GM21360 (cell line): ENCODE results near the gene HSF2.

ENCODE experiments used
- ATAC-seq: cut with Tn5 transposase; IDR thresholded peaks from one replicate; pipeline ENCODE4 v1.9.1; 2021; ENCODE audit warnings: mild to moderate bottlenecking, moderate library complexity; ENCODE audit not compliant: unreplicated experiment

Gene HSF2, protein sequence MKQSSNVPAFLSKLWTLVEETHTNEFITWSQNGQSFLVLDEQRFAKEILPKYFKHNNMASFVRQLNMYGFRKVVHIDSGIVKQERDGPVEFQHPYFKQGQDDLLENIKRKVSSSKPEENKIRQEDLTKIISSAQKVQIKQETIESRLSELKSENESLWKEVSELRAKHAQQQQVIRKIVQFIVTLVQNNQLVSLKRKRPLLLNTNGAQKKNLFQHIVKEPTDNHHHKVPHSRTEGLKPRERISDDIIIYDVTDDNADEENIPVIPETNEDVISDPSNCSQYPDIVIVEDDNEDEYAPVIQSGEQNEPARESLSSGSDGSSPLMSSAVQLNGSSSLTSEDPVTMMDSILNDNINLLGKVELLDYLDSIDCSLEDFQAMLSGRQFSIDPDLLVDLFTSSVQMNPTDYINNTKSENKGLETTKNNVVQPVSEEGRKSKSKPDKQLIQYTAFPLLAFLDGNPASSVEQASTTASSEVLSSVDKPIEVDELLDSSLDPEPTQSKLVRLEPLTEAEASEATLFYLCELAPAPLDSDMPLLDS

DNA sequence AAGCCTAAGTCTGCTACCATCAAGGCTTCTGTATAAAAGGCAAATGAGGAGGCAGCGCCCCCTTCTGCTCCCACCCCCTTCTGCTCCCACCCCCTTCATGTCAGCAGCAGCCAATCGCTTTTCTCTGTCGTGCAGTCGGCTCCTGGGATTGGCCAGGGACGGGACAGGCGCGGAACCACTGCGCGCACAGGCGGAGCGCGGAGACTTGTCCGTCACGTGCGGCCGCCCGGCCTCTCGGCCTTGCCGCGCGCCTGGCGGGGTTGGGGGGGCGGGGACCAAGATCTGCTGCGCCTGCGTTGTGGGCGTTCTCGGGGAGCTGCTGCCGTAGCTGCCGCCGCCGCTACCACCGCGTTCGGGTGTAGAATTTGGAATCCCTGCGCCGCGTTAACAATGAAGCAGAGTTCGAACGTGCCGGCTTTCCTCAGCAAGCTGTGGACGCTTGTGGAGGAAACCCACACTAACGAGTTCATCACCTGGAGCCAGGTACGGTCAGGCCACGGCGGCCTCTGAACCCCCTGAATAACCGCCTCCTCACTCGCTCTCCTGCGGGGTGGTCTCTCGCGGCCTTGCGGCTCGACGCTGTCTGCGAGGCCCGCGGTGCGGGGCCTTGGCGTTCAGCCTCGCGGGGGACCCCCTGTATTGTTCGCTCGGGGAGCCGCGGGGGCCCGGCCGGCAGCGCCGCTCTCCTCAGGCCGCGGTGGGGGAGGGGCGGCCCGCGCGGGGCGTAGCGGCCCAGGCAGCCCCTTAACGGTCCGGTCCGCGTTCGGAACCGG is at the start of gene HSF2:
Gene HSF2, plus strand, starts transcription at position 305 of the 773 bp plus-strand sequence. Its CDS starts 86 bp downstream, at position 391.
- peak; percentile 99 for ATAC-seq

DNA sequence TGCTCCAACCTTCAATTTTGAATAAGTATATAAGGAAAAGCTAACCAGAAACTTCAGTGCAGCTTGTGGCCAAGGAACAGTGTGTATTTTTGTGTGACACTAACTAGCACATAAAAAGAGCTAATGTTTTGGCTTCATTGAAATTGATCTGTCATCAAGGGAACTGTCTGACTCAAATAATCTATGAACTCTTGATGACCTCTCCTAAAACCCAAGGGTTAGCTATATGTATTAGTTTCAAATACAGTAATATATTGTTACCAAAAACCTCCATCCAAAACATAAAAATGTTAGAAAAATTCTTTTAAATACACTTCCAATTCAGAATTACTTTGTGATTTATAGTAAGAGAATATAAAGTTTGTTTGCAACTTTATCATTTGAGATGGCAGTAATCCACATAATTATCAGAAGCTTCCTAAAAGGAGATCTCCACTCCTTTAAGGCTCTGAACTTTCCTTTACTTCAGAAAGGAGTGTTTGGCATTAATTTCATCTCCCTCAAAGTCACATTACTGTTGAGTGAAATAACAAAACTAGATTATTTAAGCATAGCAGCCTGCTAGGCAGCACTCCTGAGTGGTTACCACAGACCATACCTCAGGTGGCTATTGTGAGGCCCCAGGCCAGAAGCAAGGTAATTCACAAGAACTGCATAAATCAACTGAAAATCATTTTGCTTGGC is 46.3 kb upstream of the HSF2 start:
- no peak for ATAC-seq

DNA sequence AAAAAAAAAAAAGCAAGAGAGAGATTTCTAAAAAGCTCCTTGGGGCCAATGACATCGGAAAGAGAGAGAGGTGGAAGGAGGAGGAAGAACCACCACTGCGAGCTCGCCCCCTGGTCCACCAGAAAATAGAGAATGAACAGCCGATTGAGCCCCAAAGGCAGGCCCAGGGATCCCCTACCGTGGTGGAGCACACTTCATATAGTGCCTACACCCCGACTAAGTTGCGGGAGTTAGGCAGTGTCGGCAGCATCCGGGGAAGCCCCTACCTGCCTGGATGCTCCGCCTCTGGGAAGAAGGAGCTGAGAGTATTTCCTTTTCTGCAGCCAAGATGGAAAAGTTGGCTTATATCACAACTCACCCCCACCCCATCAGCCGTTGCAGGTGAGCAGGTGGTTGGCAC is 38.6 kb upstream of the HSF2 start:
- ATAC-seq: no peak

DNA sequence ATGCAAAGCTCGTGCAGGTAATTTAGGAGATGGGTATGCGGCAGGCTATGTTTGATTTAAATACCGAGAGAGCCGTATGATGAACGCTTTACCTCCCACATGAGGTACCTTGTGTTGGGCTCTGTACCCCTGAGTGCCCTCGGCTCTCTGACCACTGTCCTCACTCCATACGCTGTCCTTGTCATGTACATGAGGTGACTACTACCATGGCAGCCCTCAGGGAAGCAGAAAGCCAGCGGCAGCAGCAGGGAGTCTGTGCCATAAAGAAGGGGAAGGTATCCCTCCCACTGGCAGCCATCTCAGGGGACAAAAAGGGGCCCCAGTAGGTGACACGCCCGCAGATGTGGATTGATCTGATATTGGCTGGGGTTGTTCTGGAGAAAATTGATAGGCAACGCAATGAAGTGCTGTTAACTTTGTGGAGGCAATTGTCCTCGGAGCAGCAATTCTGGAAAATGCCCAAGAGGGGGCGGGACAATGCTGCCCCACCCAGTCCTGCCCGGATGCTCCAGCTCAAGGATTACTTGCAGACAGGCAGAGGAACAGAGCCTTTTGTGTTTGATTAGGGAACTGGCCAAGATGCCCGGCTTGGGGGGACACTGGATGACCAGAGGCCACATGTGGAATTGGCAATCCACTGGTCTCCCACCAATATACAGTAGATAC is 38.0 kb upstream of the HSF2 start:
- ATAC-seq: no peak

DNA sequence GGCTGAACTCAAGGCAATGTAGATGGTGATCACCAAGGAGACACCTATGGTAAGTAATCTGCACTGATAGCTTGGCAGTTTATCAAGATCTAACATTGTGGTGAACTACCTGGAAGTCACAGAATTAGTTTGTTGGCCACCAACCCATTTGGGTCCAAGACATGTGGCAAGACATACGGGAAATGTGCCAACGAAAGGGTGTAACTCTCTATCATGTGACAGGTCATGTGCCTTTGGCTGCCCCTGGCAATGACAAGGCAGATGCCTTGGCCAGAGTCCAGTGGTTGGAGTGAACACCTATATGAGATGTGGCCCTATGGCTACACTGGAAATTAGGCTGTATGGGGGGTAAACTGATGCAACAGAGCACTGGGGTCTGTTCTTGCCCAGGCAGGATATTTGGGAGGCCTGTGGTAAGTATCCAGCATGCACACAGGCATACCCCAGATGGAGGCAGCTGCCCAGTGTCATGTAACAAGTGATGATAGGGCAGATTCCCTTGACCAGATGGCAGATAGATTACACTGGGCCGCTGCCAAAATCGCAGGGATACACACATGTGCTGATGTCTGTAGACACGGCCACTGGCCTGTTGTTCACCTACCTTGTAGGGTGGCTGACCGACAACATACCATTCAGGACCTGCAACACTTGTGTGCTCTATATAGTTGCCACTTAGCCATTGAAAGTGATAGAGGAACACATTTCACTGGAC is 35.5 kb upstream of the HSF2 start:
- no peak for ATAC-seq

DNA sequence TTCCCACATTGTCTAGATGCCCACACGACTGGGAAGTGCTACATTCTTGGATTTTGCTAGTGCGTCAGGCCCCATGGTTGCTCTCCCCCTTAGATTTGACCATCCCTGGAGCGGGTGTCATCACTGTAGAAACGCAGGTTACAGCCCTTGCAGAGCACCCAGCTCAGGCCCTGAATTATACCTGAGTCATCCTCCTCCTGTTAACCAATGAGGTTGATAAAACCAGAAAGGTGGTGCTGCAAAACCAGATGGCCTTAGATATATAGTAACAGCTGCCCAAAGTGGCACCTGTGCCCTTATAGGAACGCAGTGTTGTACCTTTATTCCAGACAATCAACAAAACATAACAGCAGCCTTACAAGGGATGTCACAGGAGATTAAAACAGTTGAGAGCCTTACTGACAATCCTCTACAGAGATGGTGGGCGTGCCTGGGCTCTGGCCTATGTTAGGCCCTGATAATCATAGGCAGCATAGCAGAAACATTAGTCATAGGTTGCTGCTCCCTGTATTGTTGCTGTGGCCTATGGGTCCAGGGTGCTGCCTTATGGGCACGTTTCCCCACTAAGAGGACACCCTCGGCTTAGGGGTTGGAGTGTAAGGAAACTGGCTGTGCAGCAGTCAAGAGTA is 33.6 kb upstream of the HSF2 start:
- ATAC-seq: no peak

DNA sequence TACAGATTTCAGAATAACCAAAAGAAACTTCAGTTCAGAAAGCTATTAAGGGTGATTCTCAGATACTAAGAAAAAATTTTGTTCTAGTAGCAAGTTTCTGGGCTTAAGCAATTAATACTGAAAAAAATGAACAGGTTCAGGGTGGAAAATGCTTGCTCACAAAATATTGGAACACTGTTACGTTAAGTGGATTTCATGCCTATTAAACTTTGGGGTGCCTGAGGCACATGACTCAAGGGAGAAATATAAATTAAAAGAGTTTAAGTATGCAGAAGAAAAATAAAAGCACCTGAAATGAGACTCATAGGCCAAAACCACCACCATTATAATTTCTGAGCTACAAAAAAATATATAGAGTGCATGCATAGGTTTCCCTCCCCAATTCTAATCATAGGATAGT is 32.3 kb upstream of the HSF2 start:
- ATAC-seq: no peak

DNA sequence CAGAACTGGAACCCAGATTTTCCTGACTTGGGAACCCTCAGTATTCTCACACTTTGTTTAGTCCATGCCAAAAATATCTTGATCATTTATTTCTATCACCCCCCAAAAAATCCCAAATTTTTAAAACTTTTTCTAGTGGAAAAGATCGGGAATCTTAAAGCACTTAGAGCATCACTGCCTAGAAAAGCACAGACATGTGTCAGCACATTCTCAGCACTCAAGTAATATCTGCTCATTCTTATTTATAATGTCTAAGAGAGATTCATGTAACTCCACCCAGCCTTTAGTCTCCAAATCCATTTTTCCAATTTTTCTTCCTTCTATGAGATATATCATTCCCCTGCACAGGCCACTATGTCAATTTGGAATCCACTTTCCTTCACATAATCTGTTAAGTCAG is 29.9 kb upstream of the HSF2 start:
- no peak for ATAC-seq

DNA sequence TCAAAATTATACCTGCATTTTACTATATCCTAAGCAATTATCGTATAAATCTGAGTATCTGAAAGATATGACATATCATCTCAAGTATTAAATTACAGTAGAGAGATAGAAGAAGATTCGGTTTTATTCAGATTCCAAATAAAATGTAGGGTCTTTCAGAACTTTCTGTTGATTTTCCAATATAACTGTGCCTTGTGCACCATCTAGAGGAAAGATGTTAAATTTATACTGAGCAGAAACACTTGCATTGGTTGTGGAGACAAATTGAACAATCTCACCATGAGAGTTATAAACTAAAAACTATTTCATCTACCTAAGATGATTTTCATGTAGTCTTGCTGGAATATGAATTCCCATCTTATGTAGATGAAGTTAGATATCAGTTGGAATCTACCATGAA is 26.8 kb upstream of the HSF2 start:
- no peak for ATAC-seq

DNA sequence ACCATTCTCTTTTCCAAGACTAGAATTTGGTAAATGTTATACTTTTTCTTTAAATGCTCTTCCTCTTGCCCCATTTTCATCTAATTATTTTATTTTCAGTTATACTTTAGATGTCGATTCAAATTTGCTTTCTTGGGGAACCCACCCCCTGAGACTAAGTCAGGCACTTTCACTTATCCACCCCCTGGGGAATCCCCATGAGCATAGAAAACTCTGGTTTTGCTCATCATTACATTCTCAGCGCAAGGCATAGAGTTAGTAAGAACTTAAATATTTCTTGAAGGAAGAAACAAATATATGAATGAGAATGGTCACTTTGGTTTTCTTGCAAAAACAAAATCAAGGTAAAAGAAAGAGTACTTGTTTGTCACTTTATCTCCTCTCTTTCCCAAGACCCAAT is 25.1 kb upstream of the HSF2 start:
- no peak for ATAC-seq

DNA sequence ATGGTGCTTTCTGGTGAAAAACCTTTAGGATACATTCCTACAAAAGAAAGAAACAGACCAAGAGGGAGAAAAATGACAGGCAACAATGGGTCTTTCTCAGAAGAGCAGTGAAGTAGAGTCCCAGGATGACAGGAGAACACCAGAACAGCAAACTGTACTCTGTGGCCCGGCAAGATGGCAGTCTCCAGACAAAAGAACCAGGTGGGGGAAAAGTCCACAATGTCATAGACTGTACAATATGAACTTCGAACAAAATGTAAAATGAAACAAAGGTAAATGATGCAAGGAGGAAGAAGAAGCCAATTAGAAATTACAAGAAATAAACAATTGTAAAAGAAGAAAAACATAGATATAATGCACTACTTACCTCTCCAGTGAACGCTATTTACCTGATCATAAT is 23.2 kb upstream of the HSF2 start:
- ATAC-seq: no peak

DNA sequence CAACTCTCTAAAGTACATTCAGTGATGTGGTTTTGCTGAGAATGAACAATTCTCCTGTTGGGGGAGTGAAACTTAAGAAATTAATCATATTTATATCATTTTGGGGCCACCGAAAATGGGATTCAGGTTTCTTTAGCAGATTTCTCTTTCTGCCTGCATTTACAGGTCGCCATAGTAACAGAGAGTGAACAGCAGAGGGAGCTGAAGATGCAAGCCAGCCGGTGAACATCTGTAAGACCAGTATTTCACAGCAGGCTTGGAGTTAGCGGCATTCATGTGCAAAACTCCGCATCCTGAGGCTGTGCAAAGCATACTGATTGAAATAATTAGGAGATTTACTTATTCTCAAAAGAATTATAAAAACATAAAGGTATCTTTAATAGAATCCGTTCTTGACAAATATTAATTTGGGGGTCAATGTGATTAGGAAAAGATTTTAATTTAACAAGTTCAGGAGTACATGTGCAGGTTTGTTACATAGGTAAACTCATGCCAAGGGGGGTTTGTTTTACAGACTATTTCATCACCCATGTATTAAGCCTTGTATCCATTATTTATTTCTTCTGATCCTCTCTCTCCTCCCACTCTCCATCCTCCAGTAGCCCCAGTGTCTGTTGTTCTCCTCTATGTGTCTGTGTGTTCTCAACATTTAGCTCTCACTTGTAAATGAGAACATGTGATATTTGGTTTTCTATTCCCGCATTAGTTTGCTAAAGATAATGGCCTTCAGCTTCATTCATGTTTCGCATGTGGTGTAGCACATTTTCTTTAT is 17.8 kb upstream of the HSF2 start:
- ATAC-seq: peak; percentile 100

DNA sequence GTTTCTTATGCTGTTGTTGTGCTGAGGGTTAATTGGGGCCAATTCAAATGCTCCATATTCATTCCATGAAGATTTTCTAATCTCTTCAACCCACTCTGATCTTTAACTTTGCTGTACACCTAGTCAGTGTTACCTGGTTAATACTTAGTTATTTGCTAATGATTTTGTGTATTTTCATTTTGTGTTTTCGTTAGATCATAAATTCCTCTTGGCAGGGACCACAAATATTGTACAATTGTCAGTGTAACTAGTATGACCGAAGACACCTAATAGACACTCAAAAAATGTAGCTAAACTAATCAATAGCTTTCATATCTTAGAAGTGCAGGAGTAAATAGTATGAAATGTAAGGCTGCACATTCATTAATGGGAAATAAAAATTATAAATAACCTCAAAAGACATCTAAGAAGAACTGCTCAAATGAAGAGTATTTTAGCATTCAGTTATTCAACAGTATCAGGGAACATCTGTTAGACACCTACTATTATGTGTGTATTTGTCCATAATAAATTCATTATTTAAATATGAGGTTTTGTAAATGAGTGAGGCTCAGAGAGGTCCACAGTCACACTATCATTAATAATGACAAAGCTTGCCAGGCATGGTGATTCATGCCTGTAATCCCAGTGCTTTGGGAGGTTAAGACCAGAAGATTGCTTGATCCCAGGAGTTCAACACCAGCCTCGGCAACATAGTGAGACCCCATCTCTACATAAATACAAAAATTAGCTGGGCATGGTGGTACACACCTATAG is 13.4 kb upstream of the HSF2 start:
- no peak for ATAC-seq

DNA sequence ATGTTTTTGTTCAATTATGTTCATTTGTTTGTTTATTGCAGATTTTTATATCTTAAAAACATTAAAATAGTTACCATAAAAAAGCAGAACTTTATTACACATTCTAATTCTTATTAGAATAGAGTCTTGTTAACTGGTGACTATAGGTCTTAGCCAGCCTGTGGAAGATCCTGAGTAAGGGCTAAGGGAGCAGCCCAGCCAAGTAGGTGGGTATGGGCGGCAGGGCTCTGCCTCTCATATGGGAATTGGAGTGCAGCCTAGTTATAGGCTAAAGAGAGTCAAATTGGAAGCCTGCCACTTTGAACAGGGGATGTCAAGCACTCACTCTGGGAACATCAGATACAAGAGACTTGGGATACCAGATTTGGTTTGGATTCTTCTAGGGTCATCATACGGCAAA is 10.5 kb upstream of the HSF2 start:
- ATAC-seq: no peak

DNA sequence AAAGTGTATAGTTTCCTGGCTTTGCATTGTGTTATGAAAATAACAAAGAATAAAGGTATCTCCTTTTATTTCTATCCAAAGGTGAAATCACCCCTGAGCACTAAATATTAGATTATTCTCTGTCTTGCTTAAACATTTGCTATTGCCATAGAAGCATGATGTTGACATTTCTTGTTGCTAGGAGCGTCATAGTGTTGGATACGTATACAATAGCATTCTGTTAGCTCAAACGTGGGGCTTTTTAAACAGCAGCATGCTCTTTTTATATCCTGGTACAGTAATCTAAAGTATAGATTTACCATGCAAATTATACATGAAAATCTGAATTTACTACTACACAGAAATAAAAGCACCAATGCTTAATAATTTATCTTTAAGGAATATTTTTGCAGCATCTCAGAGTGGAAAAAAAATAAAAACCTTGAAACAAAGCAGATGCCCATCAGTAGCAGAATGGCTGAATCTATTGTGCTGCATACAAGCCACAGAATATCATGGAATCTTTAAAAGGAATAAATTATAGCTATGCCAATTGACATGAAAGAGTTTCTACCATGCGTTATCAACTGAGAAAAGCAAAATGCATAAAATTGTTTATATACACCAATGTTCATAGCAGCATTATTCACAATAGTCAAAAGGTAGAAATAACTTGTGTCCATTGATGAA is 9.6 kb upstream of the HSF2 start:
- no peak for ATAC-seq

DNA sequence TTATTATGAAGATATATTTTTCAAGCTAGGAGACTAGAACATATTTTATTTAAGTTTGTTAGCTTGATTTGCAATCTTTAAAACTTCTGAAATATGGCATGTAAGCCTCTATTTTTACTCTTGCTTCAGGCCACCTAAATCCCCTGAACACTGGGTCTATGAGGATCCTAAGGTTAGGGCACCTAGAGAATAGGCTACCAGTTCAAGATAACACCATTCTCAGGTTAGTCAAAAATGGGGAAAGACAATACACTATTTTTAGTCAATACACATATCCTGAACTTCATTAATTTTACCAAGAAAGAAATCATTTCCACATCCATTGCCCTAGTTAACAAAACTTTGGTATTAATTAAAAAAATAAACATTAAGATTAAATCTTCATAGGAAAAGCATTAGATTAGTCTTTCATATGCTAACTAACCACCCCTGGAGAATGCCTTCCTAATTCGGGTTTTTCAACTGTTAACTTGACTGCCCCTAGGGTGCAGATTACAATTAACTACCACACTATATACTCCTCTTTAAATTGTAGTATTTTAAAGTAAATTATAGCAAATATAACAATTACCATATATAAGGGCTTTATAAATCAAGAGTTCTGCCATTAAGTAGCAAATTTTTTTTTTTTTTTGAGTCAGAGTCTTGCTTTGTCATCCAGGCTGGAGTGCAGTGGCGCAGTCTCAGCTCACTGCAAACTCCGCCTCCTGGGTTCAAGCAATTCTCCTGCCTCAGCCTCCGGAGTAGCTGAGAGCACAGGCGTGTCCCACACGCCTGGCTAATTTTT is 6.7 kb upstream of the HSF2 start:
- ATAC-seq: no peak

DNA sequence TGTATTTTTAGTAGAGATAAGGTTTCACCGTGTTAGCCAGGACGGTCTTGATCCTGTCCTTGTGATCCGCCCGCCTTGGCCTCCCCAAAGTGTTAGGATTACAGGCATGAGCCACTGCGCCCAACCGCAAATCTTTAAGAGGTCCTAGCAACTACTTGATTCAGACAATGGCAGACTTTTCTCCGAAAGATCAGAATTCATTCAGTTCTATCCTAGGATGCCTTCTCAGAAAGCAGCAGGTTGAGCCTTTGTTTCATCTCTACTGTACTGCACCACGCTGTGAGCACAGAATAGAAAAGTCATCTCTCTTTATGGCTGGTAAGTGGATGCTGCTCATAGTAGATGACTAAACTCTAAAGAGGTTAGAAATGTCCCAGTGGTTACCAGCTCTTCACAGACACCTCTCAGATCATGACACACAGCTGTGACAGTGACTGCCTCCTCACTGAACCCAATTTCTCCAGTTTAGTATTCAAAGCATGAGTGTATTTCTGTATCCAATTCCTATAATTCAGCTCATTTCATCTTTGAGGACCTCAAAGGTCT is 6.0 kb upstream of the HSF2 start:
- ATAC-seq: peak; percentile 61
